Choroid plexus epithelial cell (primary cell): ENCODE results near the gene POC1A.

Source experiments
- DNase-seq: peaks from one replicate; pipeline ENCODE4 v3.0.0-alpha.2; 2010; ENCODE audit warnings: low read depth
- H3K4me3 ChIP-seq: 2 replicates; pipeline ENCODE4 v1.5.1; 2011; ENCODE audit warnings: low read depth, mild to moderate bottlenecking, control low read depth, low read length, moderate library complexity
- TF ChIP-seq, protein P1 (sequence below): conservative IDR thresholded peaks from 2 replicates; pipeline ENCODE4 v1.5.1; 2011; ENCODE audit warnings: low read depth, mild to moderate bottlenecking, control low read depth, inconsistent platforms, low read length, moderate library complexity

Gene POC1A

DNA sequence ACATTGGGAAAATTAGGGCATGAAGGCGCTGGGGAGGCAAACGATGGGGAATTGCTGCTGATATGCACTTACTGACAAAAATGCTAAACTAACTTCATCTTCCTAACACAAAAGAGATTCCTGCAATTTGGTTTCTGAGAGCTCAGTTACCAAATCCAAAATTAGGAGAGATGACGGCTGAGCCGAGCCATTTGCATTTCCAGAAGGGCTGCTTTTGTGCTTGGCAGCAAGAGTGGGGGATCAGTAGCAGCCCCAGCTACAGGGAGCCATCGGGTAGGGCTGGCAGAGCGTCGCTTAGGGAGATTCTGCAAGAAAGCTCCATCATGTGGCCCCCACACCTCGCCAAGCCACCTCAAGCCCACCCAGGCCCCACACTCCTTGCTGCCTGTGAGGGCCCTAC lies 81.8 kb downstream of the POC1A start:
- DNase-seq = no peak
- TF ChIP-seq, protein P1, sequence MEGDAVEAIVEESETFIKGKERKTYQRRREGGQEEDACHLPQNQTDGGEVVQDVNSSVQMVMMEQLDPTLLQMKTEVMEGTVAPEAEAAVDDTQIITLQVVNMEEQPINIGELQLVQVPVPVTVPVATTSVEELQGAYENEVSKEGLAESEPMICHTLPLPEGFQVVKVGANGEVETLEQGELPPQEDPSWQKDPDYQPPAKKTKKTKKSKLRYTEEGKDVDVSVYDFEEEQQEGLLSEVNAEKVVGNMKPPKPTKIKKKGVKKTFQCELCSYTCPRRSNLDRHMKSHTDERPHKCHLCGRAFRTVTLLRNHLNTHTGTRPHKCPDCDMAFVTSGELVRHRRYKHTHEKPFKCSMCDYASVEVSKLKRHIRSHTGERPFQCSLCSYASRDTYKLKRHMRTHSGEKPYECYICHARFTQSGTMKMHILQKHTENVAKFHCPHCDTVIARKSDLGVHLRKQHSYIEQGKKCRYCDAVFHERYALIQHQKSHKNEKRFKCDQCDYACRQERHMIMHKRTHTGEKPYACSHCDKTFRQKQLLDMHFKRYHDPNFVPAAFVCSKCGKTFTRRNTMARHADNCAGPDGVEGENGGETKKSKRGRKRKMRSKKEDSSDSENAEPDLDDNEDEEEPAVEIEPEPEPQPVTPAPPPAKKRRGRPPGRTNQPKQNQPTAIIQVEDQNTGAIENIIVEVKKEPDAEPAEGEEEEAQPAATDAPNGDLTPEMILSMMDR = no peak
- no peak overlapping the region for H3K4me3 ChIP-seq

DNA sequence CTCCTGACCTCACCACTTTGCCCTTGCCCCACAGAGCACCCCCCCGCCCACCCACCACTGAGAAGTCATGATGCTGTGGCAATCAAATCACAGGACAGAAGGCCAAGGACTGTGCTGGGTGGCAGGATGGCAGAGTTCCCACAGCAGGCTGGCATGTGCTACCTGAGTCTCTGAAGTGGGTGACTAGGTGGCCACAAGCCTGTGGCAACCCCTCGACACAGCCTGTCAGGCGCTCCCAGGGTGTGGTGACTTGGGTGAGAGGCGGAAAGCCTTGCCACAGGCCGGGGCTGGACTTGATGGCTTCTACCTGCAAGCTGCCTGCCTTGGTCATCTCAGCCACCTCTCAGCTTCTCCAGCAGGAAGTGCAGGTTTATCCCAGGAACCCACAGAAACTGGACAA lies 82.2 kb downstream of the POC1A start:
- no peak for DNase-seq
- no peak overlapping the region for H3K4me3 ChIP-seq
- TF ChIP-seq, protein P1 = no peak

DNA sequence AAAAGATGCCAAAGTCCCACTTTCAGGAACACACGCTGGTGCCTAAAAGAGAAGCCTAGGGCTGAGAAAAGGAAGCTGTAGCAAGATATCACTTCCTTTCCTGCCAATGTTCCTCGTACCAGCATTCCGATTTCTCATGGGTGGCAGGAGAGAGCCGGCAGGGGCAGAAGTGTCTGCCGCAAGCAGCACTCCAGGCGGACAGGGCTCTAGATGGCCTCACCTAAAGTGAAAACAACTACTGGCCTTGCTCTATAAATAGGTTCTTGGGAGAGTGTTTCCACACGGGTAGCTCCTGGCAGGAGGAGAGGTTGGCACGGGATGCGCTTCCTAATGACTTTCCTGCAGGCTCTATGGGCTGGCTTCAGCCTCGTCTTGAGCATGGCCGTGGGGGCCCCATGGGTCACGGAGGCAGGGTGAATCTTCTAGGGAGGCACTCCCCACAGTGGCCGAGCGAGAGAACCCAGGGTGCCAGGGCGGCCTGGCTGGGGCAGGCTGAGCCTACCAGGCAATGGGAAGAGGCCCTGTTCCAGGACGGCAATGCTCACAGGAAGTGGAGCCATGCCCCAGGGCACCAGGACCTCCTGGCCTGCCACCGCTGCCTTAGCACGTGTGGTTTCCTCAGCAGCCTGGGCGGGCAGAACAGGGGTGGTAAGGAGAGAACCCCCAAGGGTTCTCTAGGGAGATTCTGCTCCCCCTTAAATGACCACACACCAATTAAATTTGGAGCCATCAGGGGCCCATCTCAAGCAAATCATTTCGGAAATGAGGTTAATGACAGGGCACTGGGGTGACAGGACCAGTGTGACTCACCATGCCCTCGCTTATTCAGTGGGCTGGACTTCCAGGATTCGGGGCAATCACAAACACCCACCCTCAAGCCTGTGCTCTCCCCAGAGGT lies 83.2 kb downstream of the POC1A start:
- no peak for DNase-seq
- TF ChIP-seq, protein P1 = no peak
- H3K4me3 ChIP-seq = no peak overlapping the region

DNA sequence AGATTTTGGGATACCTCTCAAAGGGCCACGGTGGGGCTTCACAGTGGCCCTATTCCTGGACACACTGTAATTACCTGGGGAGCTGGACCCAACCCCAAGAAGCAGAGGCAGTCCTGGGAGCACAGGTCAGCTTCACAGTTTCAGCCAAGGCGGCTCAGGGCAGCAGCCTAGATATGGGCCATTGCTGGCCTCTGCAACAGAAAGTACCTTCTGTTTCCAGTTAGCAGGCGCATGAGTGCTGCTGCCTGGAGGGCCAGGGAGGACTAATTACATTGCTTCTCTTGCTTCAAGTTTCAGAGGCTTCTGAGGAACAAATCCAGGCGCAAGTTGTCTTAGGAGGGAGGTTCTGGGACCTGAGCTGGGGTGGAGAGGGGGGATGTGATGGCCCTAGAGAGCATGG lies 84.4 kb downstream of the POC1A start:
- TF ChIP-seq, protein P1 = no peak
- DNase-seq = no peak
- H3K4me3 ChIP-seq = no peak overlapping the region

DNA sequence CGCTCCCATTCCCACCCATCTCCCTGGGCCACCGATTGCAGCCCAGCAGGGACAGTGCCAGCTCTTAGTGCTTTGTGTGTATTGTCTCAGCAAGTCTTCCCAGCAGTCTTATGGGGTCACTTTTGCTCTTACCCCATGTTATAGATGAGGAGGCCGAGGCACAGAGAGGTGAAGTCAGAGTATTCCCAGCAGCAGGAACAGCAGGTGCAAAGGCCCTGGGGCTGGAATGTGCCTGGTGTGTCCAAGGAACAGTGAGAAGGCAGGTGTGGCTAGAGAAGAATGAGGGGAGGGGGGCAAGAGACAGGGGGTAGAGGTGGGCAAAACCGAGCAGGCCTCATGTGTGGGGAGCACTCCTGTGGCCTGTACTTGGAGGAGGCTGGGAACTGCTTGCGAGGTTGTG lies 85.1 kb downstream of the POC1A start:
- TF ChIP-seq, protein P1 = no peak
- no peak for DNase-seq
- no peak overlapping the region for H3K4me3 ChIP-seq

DNA sequence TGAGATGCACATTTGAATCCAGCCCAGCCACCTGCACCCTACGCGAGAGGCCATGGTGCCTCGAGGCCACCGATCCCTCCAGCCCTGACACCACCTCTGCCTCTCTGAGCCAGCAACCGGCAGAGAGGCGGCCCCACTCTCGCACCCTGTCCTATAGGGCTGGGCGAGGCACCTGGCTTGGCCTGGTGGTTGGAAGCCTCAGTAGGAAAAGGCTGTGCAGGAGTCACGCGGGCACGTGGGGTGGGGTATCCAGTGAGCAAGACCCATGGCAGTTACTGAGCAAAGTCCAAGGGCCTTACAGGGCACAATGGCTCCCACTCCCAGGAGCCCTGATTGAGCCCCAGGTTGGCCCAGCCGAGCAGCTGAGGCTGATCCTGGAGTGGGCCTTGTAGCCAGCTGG lies 85.5 kb downstream of the POC1A start:
- TF ChIP-seq, protein P1 = no peak
- H3K4me3 ChIP-seq = no peak overlapping the region
- no peak for DNase-seq

DNA sequence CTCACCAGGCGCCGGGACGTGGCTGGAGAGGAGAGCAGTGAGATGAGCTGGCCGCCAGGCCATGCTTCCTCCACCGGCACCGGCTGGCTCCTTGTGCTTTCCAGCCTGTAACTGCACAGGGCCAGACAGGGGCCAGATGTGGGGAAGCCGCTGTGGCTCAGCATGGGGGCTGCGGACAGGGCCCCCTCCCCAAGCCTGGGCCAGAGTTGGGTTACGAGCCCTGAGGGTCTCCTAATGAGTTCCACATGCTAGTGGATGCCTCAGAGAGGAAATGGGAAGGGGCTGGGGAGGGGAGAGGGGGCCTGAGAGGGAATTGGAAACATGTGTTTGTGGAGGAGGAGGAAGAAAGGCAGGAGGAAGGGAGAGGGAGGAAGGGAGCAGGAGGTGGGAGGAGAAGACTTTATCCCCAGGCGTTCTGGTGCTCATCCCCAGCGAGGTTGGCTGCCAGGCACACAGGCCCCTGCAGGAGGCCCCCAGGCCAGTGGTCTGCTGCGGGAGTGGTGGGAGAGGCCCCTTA lies 86.1 kb downstream of the POC1A start:
- no peak overlapping the region for H3K4me3 ChIP-seq
- peak; percentile 65 for DNase-seq
- TF ChIP-seq, protein P1 = no peak
